HCT116 (cell line): ENCODE data around the gene GREB1L. TPM values are rescaled to one million over a fixed set of nuclear protein-coding genes. Genes with fewer than 3 reads are reported as not detected.
A peak's percentile ranks its signal among the peaks of the same experiment; 100 is the strongest.

Experiments
- ATAC-seq: fragments of 200-7000 bp; cut with Tn5 transposase; 2 replicates; pipeline ENCODE4 v1.9.1; 2020; ENCODE audit warnings: mild to moderate bottlenecking, moderate library complexity
- BruUV-seq: library from RNA; stranded (reverse); fragments of 400-500 nt; replicated peaks from 2 replicates; lab custom pipeline; 2021; lab: Mats Ljungman, UMichigan
- CTCF ChIA-PET: fragments of 300-600 bp; sonication (Branson Sonifier 250); formaldehyde crosslinking; loops from one replicate; lab custom pipeline; 2021; ENCODE audit warnings: antibody characterized with exemption; lab: Charles Lee
- POLR2A ChIA-PET: fragments of 300-600, 350-600 bp; sonication (Branson Sonifier 250); formaldehyde crosslinking; loops from one replicate; lab custom pipeline; 2021; ENCODE audit warnings: antibody characterized with exemption; lab: Charles Lee
- RAD21 ChIA-PET, 2 experiments: fragments of 300-600 bp; sonication (Branson Sonifier 250); formaldehyde crosslinking; loops; one replicate each; lab custom pipeline; 2023; ENCODE audit warnings: low total read pairs in 2 of 2; ENCODE audit not compliant: uncharacterized antibody in 2 of 2, unreplicated experiment in 2 of 2, low non-redundant PET in 1 of 2; lab: Charles Lee
- DNase-seq: peaks from one replicate; pipeline ENCODE4 v3.0.0-alpha.2; 2010; ENCODE audit warnings: low read depth, low spot score
- H2AFZ ChIP-seq: fragments of 200-600 bp; shearing (Covaris generic), sonication (generic); 2 replicates; pipeline ENCODE4 v1.6.1; 2017; ENCODE audit warnings: low read depth, mixed run types, mixed read lengths, antibody characterized with exemption, low read length; ENCODE audit not compliant: poor library complexity, severe bottlenecking
- H3K27ac ChIP-seq: 2 replicates; pipeline ENCODE4 v1.5.1; 2012; ENCODE audit warnings: low read depth, low read length
- H3K27me3 ChIP-seq: fragments of 200-600 bp; sonication (generic); 2 replicates; pipeline ENCODE4 v1.6.1; 2016; ENCODE audit warnings: mixed run types, low read length, mixed read lengths; ENCODE audit not compliant: insufficient read depth
- H3K36me3 ChIP-seq, 2 experiments: fragments of 200-500 bp in 1 of 2; fragments of 200-600 bp in 1 of 2; sonication (Bioruptor generic) in 1 of 2; sonication (generic) in 1 of 2; 2 replicates each; pipeline versions ENCODE4 v1.5.1 to v1.6.1; 2014 to 2016; ENCODE audit warnings: low read length in 2 of 2, inconsistent platforms in 1 of 2, mixed read lengths in 1 of 2, mixed run types in 1 of 2; ENCODE audit not compliant: insufficient read depth in 2 of 2, control insufficient read depth in 1 of 2
- H3K4me1 ChIP-seq, 2 experiments: fragments of 200-600 bp in 1 of 2; sonication (generic) in 1 of 2; 2 replicates each; pipeline versions ENCODE4 v1.5.1 to v1.6.1; 2012 to 2017; ENCODE audit warnings: low read length in 2 of 2, inconsistent platforms in 1 of 2, mild to moderate bottlenecking in 1 of 2, mixed read lengths in 1 of 2, mixed run types in 1 of 2, moderate library complexity in 1 of 2; ENCODE audit not compliant: insufficient read depth in 2 of 2, control insufficient read depth in 1 of 2
- H3K4me2 ChIP-seq: fragments of 200-600 bp; sonication (generic); 2 replicates; pipeline ENCODE4 v1.6.1; 2017; ENCODE audit warnings: mixed run types, low read length, mixed read lengths
- H3K4me3 ChIP-seq, 2 experiments: fragments of 200-600 bp in 1 of 2; sonication (generic) in 1 of 2; replicated peaks in 1 of 2; 2 replicates each; pipeline ENCODE4 v1.5.1; 2011 to 2016; ENCODE audit warnings: low read length in 2 of 2, control low read depth in 1 of 2, low read depth in 1 of 2, mild to moderate bottlenecking in 1 of 2, mixed read lengths in 1 of 2, mixed run types in 1 of 2
- H3K79me2 ChIP-seq: fragments of 200-600 bp; sonication (generic); 2 replicates; pipeline ENCODE4 v1.6.1; 2017; ENCODE audit warnings: mild to moderate bottlenecking, mixed run types, low read length, moderate library complexity, mixed read lengths; ENCODE audit not compliant: insufficient read depth
- H3K9ac ChIP-seq: fragments of 200-600 bp; sonication (generic); 2 replicates; pipeline ENCODE4 v1.6.1; 2016; ENCODE audit warnings: low read length, mixed read lengths
- H3K9me2 ChIP-seq: fragments of 200-600 bp; sonication (generic), shearing (Covaris generic); 2 replicates; pipeline ENCODE4 v1.6.1; 2017; ENCODE audit warnings: mixed run types, mild to moderate bottlenecking, moderate library complexity; ENCODE audit not compliant: insufficient read depth
- H3K9me3 ChIP-seq, 2 experiments: fragments of 200-500 bp in 1 of 2; fragments of 200-600 bp in 1 of 2; sonication (Bioruptor generic) in 1 of 2; sonication (generic) in 1 of 2; 2 replicates each; pipeline ENCODE4 v1.6.1; 2014 to 2017; ENCODE audit warnings: low read length in 2 of 2, mixed read lengths in 2 of 2, inconsistent platforms in 1 of 2, low read depth in 1 of 2, mild to moderate bottlenecking in 1 of 2, mixed run types in 1 of 2, moderate library complexity in 1 of 2; ENCODE audit not compliant: control insufficient read depth in 1 of 2, insufficient read depth in 1 of 2
- H4K20me1 ChIP-seq: fragments of 200-600 bp; sonication (generic), shearing (Covaris generic); 2 replicates; pipeline ENCODE4 v1.6.1; 2017; ENCODE audit warnings: mixed run types, mild to moderate bottlenecking, moderate library complexity; ENCODE audit not compliant: insufficient read depth
- ATF3 ChIP-seq: IDR thresholded peaks from 2 replicates; pipeline ENCODE4 v1.6.1; 2012
- CTCF ChIP-seq, 3 experiments: fragments of 200-600 bp in 1 of 3; sonication (generic) in 1 of 3; IDR thresholded peaks in 2 of 3; conservative IDR thresholded peaks in 1 of 3; 2 replicates each; pipeline ENCODE4 v1.5.1; 2012 to 2017; ENCODE audit warnings: low read depth in 2 of 3, low read length in 2 of 3, antibody characterized with exemption in 1 of 3, borderline replicate concordance in 1 of 3, control low read depth in 1 of 3, mild to moderate bottlenecking in 1 of 3, mixed read lengths in 1 of 3, mixed run types in 1 of 3, moderate library complexity in 1 of 3; ENCODE audit not compliant: insufficient read depth in 1 of 3
- EZH2 ChIP-seq: fragments of 200-600 bp; sonication (generic); IDR thresholded peaks from 2 replicates; pipeline ENCODE4 v1.6.1; 2017; ENCODE audit warnings: antibody characterized with exemption, mixed run types
- EZH2phosphoT487 ChIP-seq: fragments of 200-600 bp; IDR thresholded peaks from 2 replicates; pipeline ENCODE4 v1.6.1; 2018; ENCODE audit warnings: antibody characterized with exemption, borderline replicate concordance
- POLR2A ChIP-seq: IDR thresholded peaks from 2 replicates; pipeline ENCODE4 v1.7.0; 2011; ENCODE audit warnings: borderline replicate concordance; ENCODE audit not compliant: insufficient read depth, insufficient read length; ENCODE audit errors: extremely low read depth
- REST ChIP-seq: IDR thresholded peaks from 2 replicates; pipeline ENCODE4 v1.6.1; 2012; ENCODE audit warnings: low read depth
- SRF ChIP-seq: IDR thresholded peaks from 2 replicates; pipeline ENCODE4 v1.6.1; 2012; ENCODE audit warnings: low read depth
- intact Hi-C: fragments of 100-400 bp; cut with micrococcal nuclease; formaldehyde crosslinking; loops from 2 replicates; pipeline ENCODE4 v1.10.0; 2022
- total RNA-seq: library from RNA; stranded (reverse); gene quantifications from one replicate; pipeline ENCODE4 v1.2.1, GENCODE V29; 2021; ENCODE audit not compliant: unreplicated experiment

GREB1L gene
- total RNA-seq, 1 experiment from 2014 or later = 12.2 TPM

GRCh38 chr18:21300035-21300907 is 58.2 kb downstream of the GREB1L start:
- Histone ChIP-seq H3K79me2 (peaks cover 22% of the 10 kb centered on the region), H4K20me1 (no peaks in the 10 kb centered on the region), H3K9me3 (no peaks in the 10 kb centered on the region), H3K27me3 (no peaks in the 10 kb centered on the region), H3K4me1 (peaks cover 16 to 77% of the 10 kb centered on the region in 2 experiments; a peak in 3 of 4 replicates), H3K9me2 (no peaks in the 10 kb centered on the region), H3K36me3 (no peaks in the 10 kb centered on the region), H3K9ac (peak overlapping the region; percentile 3; the same call in 1 of the 2 replicates), H3K4me3 (no peak overlapping the region), H3K4me2 (peak overlapping the region; percentile 70), H2AFZ (no peak overlapping the region), H3K27ac (no peak overlapping the region)
- CTCF ChIA-PET = no interaction called here
- TF ChIP-seq EZH2phosphoT487 (no peak), ATF3 (no peak), REST (no peak), SRF (no peak), POLR2A (no peak), CTCF (IDR thresholded peaks at IDR 0.05 in 2 of 3, conservative IDR thresholded peaks at IDR 0.05 in 1 of 3; ENCODE audit: borderline replicate concordance in 1 of 3, insufficient read depth in 1 of 3, low read depth in 2 of 3, low read length in 2 of 3) (no peak), EZH2 (no peak)
- no TSS peak for BruUV-seq
- no peak for ATAC-seq
- DNase-seq = no peak
- POLR2A ChIA-PET = no interaction called here
- RAD21 ChIA-PET = no interaction called here
- intact Hi-C loops = no loop called here
